ENCODE results near the gene FGD4. TPM values are rescaled to one million over a fixed set of nuclear protein-coding genes. Genes with fewer than 3 reads are reported as not detected.

The FGD4 gene
- total RNA-seq, 1 donor from 2014 or later: 17.2 TPM

- Mint-ChIP-seq H3K9me3 (ENCODE audit: unreplicated experiment) (no peaks in the 10 kb centered on the region), H3K4me1 (ENCODE audit: unreplicated experiment) (no peaks in the 10 kb centered on the region), H3K27ac (ENCODE audit: unreplicated experiment) (no peak overlapping the region), H3K4me3 (ENCODE audit: unreplicated experiment) (no peak overlapping the region), H3K27me3 (ENCODE audit: unreplicated experiment) (peaks cover 8% of the 10 kb centered on the region), H3K36me3 (ENCODE audit: low read depth, unreplicated experiment) (peaks cover 12% of the 10 kb centered on the region)
- TF ChIP-seq CTCF (IDR thresholded peaks at IDR 0.05; ENCODE audit: unreplicated experiment): no peak
- DNase-seq (ENCODE audit: low spot score): no peak
These were observed 68.9 kb downstream of the FGD4 start for GRCh38 chr12:32467959-32468863.

- DNase-seq (ENCODE audit: low spot score): no peak
- Mint-ChIP-seq H3K27me3 (ENCODE audit: unreplicated experiment) (peaks cover 9% of the 10 kb centered on the region), H3K4me3 (ENCODE audit: unreplicated experiment) (no peak overlapping the region), H3K27ac (ENCODE audit: unreplicated experiment) (peak overlapping the region; percentile 36), H3K9me3 (ENCODE audit: unreplicated experiment) (no peaks in the 10 kb centered on the region), H3K4me1 (ENCODE audit: unreplicated experiment) (no peaks in the 10 kb centered on the region), H3K36me3 (ENCODE audit: low read depth, unreplicated experiment) (peaks cover 19% of the 10 kb centered on the region)
- TF ChIP-seq CTCF (IDR thresholded peaks at IDR 0.05; ENCODE audit: unreplicated experiment): no peak
These were observed 71.6 kb downstream of the FGD4 start for GRCh38 chr12:32470936-32471470.

GRCh38 chr12:32471591-32472001 is 72.2 kb downstream of the FGD4 start:
- TF ChIP-seq CTCF (IDR thresholded peaks at IDR 0.05; ENCODE audit: unreplicated experiment): no peak
- peak overlapping the region; percentile 36 for H3K27ac Mint-ChIP-seq (ENCODE audit: unreplicated experiment)

GRCh38 chr12:32475724-32476123 is 76.4 kb downstream of the FGD4 start:
- no peak for TF ChIP-seq CTCF (IDR thresholded peaks at IDR 0.05; ENCODE audit: unreplicated experiment)
- no peaks in the 10 kb centered on the region for H3K9me3 Mint-ChIP-seq (ENCODE audit: unreplicated experiment)
- H3K4me1 Mint-ChIP-seq (ENCODE audit: unreplicated experiment): no peaks in the 10 kb centered on the region
- H3K27me3 Mint-ChIP-seq (ENCODE audit: unreplicated experiment): peaks cover 6% of the 10 kb centered on the region
- H3K27ac Mint-ChIP-seq (ENCODE audit: unreplicated experiment): no peak overlapping the region
- no peak for DNase-seq (ENCODE audit: low spot score)
- H3K36me3 Mint-ChIP-seq (ENCODE audit: low read depth, unreplicated experiment): peaks cover 19% of the 10 kb centered on the region
- no peak overlapping the region for H3K4me3 Mint-ChIP-seq (ENCODE audit: unreplicated experiment)

More at GRCh38 chr12:32471591-32472001, 72.2 kb downstream of the FGD4 start:
- Mint-ChIP-seq H3K4me3 (ENCODE audit: unreplicated experiment) (no peak overlapping the region), H3K27me3 (ENCODE audit: unreplicated experiment) (peaks cover 9% of the 10 kb centered on the region), H3K9me3 (ENCODE audit: unreplicated experiment) (no peaks in the 10 kb centered on the region), H3K4me1 (ENCODE audit: unreplicated experiment) (no peaks in the 10 kb centered on the region), H3K36me3 (ENCODE audit: low read depth, unreplicated experiment) (peaks cover 19% of the 10 kb centered on the region)
- DNase-seq (ENCODE audit: low spot score): no peak

GRCh38 chr12:32476446-32476845 is 77.1 kb downstream of the FGD4 start:
- Mint-ChIP-seq H3K27ac (ENCODE audit: unreplicated experiment) (no peak overlapping the region), H3K4me3 (ENCODE audit: unreplicated experiment) (no peak overlapping the region), H3K27me3 (ENCODE audit: unreplicated experiment) (peaks cover 3% of the 10 kb centered on the region), H3K9me3 (ENCODE audit: unreplicated experiment) (no peaks in the 10 kb centered on the region), H3K36me3 (ENCODE audit: low read depth, unreplicated experiment) (peaks cover 13% of the 10 kb centered on the region), H3K4me1 (ENCODE audit: unreplicated experiment) (no peaks in the 10 kb centered on the region)
- TF ChIP-seq CTCF (IDR thresholded peaks at IDR 0.05; ENCODE audit: unreplicated experiment): no peak
- no peak for DNase-seq (ENCODE audit: low spot score)
